ENCODE results near the gene PRRX2.

Gene PRRX2

GRCh38 chr9:129623331-129623730, 42.1 kb upstream of the PRRX2 start:
- TF ChIP-seq POLR2AphosphoS5 (IDR thresholded peaks at IDR 0.05; ENCODE audit: low read depth, low read length) = no peak
- no peak for TF ChIP-seq TAF1 (IDR thresholded peaks at IDR 0.05; ENCODE audit: borderline replicate concordance, insufficient read depth, low read length)
- no peak for TF ChIP-seq REST (IDR thresholded peaks at IDR 0.05; ENCODE audit: insufficient read depth in 1 of 2, low read depth in 2 of 2, low read length in 2 of 2)
- no peak for TF ChIP-seq FOXP2 (optimal IDR thresholded peaks at IDR 0.05; ENCODE audit: borderline replicate concordance, extremely low read depth, extremely low read length, insufficient read depth)
- no peak for TF ChIP-seq SIN3A (IDR thresholded peaks at IDR 0.05; ENCODE audit: borderline replicate concordance, insufficient read depth, low read length)

DNA sequence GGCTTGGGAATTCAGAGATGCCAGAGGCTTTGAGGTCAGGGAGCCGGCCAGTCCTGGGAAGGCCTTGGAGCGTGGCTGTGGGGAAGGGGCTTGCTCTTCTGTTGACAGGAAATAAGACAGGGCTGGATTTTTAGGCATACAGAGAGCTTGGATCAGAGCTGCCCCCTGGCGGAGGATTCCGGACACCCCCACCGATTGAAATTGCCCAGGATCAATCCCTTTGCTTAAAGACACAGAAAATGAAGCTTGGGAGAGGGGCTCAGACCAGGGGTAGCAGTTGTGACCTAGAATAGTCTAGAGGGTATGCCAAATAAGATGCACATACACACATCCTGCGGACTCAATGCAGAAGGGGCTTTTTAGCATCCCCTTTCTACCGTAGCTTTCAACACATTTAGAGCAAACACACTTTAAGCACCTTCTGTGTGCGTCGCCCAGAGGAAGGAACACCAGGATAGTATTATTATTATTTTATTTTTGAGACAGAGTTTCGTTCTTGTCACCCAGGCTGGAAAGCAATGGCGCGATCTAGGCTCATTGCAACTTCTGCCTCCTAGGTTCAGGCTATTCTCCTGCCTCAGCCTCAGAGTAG, 41.2 kb upstream of the PRRX2 start:
- TF ChIP-seq SIN3A (IDR thresholded peaks at IDR 0.05; ENCODE audit: borderline replicate concordance, insufficient read depth, low read length) = no peak
- no peak for TF ChIP-seq TAF1 (IDR thresholded peaks at IDR 0.05; ENCODE audit: borderline replicate concordance, insufficient read depth, low read length)
- no peak for TF ChIP-seq REST (IDR thresholded peaks at IDR 0.05; ENCODE audit: insufficient read depth in 1 of 2, low read depth in 2 of 2, low read length in 2 of 2)
- TF ChIP-seq FOXP2 (optimal IDR thresholded peaks at IDR 0.05; ENCODE audit: borderline replicate concordance, extremely low read depth, extremely low read length, insufficient read depth) = no peak

GRCh38 chr9:129624947-129625346, 40.5 kb upstream of the PRRX2 start:
- TF ChIP-seq POLR2AphosphoS5 (IDR thresholded peaks at IDR 0.05; ENCODE audit: low read depth, low read length) = no peak
- TF ChIP-seq TAF1 (IDR thresholded peaks at IDR 0.05; ENCODE audit: borderline replicate concordance, insufficient read depth, low read length) = no peak
- no peak for TF ChIP-seq SIN3A (IDR thresholded peaks at IDR 0.05; ENCODE audit: borderline replicate concordance, insufficient read depth, low read length)
- TF ChIP-seq REST (IDR thresholded peaks at IDR 0.05; ENCODE audit: insufficient read depth in 1 of 2, low read depth in 2 of 2, low read length in 2 of 2) = no peak
- TF ChIP-seq FOXP2 (optimal IDR thresholded peaks at IDR 0.05; ENCODE audit: borderline replicate concordance, extremely low read depth, extremely low read length, insufficient read depth) = no peak

DNA sequence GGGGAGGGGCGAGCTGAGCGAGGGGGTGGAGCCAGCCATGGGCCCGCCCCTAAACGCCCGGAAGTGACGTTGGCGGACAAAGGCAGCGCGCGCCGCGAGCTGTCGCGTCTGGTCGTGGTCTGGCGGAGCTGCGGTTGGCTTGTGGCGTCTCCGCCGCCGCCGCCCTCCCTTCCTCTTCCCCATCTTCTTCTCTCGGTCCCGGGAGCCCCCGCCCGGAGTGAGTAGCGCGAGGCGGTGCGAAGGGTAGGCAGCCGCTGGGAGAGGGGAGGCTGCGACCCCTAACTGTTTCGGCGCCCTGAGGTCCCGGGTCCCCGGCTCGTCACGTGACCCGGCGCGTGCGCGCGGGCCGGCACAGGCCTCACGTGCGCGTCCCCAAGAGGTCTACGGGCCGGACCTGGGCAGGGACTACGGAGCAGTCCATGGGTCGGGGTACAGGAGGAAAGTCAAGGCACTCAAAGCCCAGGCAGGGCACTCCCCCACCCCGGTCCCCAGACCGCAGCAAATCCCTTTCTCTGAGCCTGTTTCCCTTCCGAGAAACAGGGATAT, 39.3 kb upstream of the PRRX2 start, which contains the start of gene NTMT1:
TSS of gene NTMT1 (plus strand) at position 85 of the 546 bp plus-strand sequence. CDS start 6,541 bp downstream, outside the sequence.
- TF ChIP-seq SIN3A (IDR thresholded peaks at IDR 0.05; ENCODE audit: borderline replicate concordance, insufficient read depth, low read length) = no peak; the same call in 1 of the 2 replicates
- TF ChIP-seq REST (IDR thresholded peaks at IDR 0.05; ENCODE audit: insufficient read depth in 1 of 2, low read depth in 2 of 2, low read length in 2 of 2) = peak in 1 of 2 experiments; percentile 52; a peak in 1 of 4 replicates
- TF ChIP-seq TAF1 (IDR thresholded peaks at IDR 0.05; ENCODE audit: borderline replicate concordance, insufficient read depth, low read length) = peak; percentile 93; the same call in 1 of the 2 replicates
- TF ChIP-seq POLR2AphosphoS5 (IDR thresholded peaks at IDR 0.05; ENCODE audit: low read depth, low read length) = peak; percentile 89
- no peak for TF ChIP-seq FOXP2 (optimal IDR thresholded peaks at IDR 0.05; ENCODE audit: borderline replicate concordance, extremely low read depth, extremely low read length, insufficient read depth)

Data from PFSK-1 (cell line).